WTC11 (cell line): ENCODE data around the gene MT1B. TPM values are rescaled to one million over a fixed set of nuclear protein-coding genes. Genes with fewer than 3 reads are reported as not detected.
"Not testable (repeated sequence)": the region's sequence is repeated elsewhere in the genome, so short reads cannot be mapped to it uniquely, and the experiment has no call there.

ENCODE experiments used
- ATAC-seq: fragments of 200-7000 bp; cut with Tn5 transposase; 2 replicates; pipeline ENCODE4 v1.10.0; 2021; ENCODE audit warnings: mild to moderate bottlenecking, moderate library complexity
- CTCF ChIA-PET: fragments of 300-600 bp; sonication (Branson Sonifier 250); formaldehyde crosslinking; loops from one replicate; lab custom pipeline; 2021; ENCODE audit warnings: antibody characterized with exemption; lab: Charles Lee
- POLR2A ChIA-PET: fragments of 350-600 bp; sonication (Branson Sonifier 250); formaldehyde crosslinking; loops from one replicate; lab custom pipeline; 2021; ENCODE audit warnings: antibody characterized with exemption; lab: Charles Lee
- DNase-seq: peaks from one replicate; pipeline ENCODE4 v3.0.0; 2021; ENCODE audit warnings: low spot score
- H3K27ac Mint-ChIP-seq: 2 replicates; pipeline ENCODE4 v1.8.0; 2021; ENCODE audit warnings: mixed read lengths
- H3K27me3 Mint-ChIP-seq: 2 replicates; pipeline ENCODE4 v1.8.0; 2021; ENCODE audit warnings: low read depth, mild to moderate bottlenecking, moderate library complexity, mixed read lengths
- H3K36me3 Mint-ChIP-seq: 2 replicates; pipeline ENCODE4 v1.8.0; 2021; ENCODE audit warnings: mixed read lengths
- H3K4me1 Mint-ChIP-seq: 2 replicates; pipeline ENCODE4 v1.8.0; 2022; ENCODE audit warnings: mixed read lengths
- H3K4me3 Mint-ChIP-seq: 2 replicates; pipeline ENCODE4 v1.8.0; 2021; ENCODE audit warnings: mild to moderate bottlenecking, moderate library complexity, mixed read lengths
- H3K9me3 Mint-ChIP-seq: 2 replicates; pipeline ENCODE4 v1.8.0; 2021; ENCODE audit warnings: mixed read lengths
- ATF1 ChIP-seq: sonication (generic); formaldehyde crosslinking; IDR thresholded peaks from 2 replicates; pipeline ENCODE4 v1.8.1; 2023; ENCODE audit warnings: mild to moderate bottlenecking, moderate library complexity, missing genetic modification reagents
- ATF2 ChIP-seq: sonication (generic); formaldehyde crosslinking; IDR thresholded peaks from 2 replicates; pipeline ENCODE4 v1.8.1; 2022; ENCODE audit warnings: low read depth, missing genetic modification reagents, borderline replicate concordance
- CREM ChIP-seq: sonication (generic); formaldehyde crosslinking; IDR thresholded peaks from 2 replicates; pipeline ENCODE4 v1.8.1; 2022; ENCODE audit warnings: mild to moderate bottlenecking, missing genetic modification reagents, moderate library complexity
- E2F1 ChIP-seq: sonication (generic); formaldehyde crosslinking; IDR thresholded peaks from 2 replicates; pipeline ENCODE4 v1.8.0; 2022; ENCODE audit warnings: mild to moderate bottlenecking, missing genetic modification reagents
- ELF4 ChIP-seq: sonication (generic); formaldehyde crosslinking; IDR thresholded peaks from 2 replicates; pipeline ENCODE4 v1.8.1; 2022; ENCODE audit warnings: low read depth, mild to moderate bottlenecking, moderate library complexity, missing genetic modification reagents
- ESRRA ChIP-seq: sonication (generic); formaldehyde crosslinking; IDR thresholded peaks from 2 replicates; pipeline ENCODE4 v1.8.1; 2022; ENCODE audit warnings: mild to moderate bottlenecking, missing genetic modification reagents, borderline replicate concordance
- FOXK1 ChIP-seq: sonication (generic); formaldehyde crosslinking; IDR thresholded peaks from 2 replicates; pipeline ENCODE4 v1.8.0; 2022; ENCODE audit warnings: mild to moderate bottlenecking, moderate library complexity, missing genetic modification reagents
- GABPB1 ChIP-seq: sonication (generic); formaldehyde crosslinking; IDR thresholded peaks from 2 replicates; pipeline ENCODE4 v1.8.1; 2023; ENCODE audit warnings: mild to moderate bottlenecking, missing genetic modification reagents
- GRHL2 ChIP-seq: fragments of 250-450 bp; sonication (Bioruptor Pico); IDR thresholded peaks from 2 replicates; pipeline ENCODE4 v1.8.0; 2022; ENCODE audit warnings: mild to moderate bottlenecking, moderate library complexity; ENCODE audit not compliant: insufficient replicate concordance, severe bottlenecking
- HMGXB4 ChIP-seq: sonication (generic); formaldehyde crosslinking; IDR thresholded peaks from 2 replicates; pipeline ENCODE4 v1.8.1; 2023; ENCODE audit warnings: mild to moderate bottlenecking, moderate library complexity, missing genetic modification reagents
- IRF2 ChIP-seq: sonication (generic); formaldehyde crosslinking; IDR thresholded peaks from 2 replicates; pipeline ENCODE4 v1.8.0; 2022; ENCODE audit warnings: low read depth, missing genetic modification reagents, borderline replicate concordance
- MAX ChIP-seq: sonication (generic); formaldehyde crosslinking; IDR thresholded peaks from 2 replicates; pipeline ENCODE4 v1.8.0; 2022; ENCODE audit warnings: mild to moderate bottlenecking, missing genetic modification reagents
- NFE2L1 ChIP-seq: sonication (generic); formaldehyde crosslinking; IDR thresholded peaks from 2 replicates; pipeline ENCODE4 v1.8.1; 2023; ENCODE audit warnings: missing genetic modification reagents
- NR1H2 ChIP-seq: sonication (generic); formaldehyde crosslinking; IDR thresholded peaks from 2 replicates; pipeline ENCODE4 v1.9.0; 2021; ENCODE audit warnings: mild to moderate bottlenecking, moderate library complexity, missing genetic modification reagents
- PRRX2 ChIP-seq: fragments of 250-450 bp; sonication (Bioruptor Pico); IDR thresholded peaks from 2 replicates; pipeline ENCODE4 v1.8.0; 2021; ENCODE audit warnings: mild to moderate bottlenecking
- SMAD4 ChIP-seq: sonication (generic); formaldehyde crosslinking; IDR thresholded peaks from 2 replicates; pipeline ENCODE4 v1.8.0; 2022; ENCODE audit warnings: mild to moderate bottlenecking, missing genetic modification reagents
- ZNF671 ChIP-seq: fragments of 250-450 bp; sonication (Bioruptor Pico); IDR thresholded peaks from 2 replicates; pipeline ENCODE4 v1.8.0; 2021; ENCODE audit warnings: mild to moderate bottlenecking
- total RNA-seq: library from RNA; stranded (reverse); gene quantifications from 3 replicates; pipeline ENCODE4 v1.2.3, GENCODE V29; 2021

MT1B gene
- total RNA-seq, 1 experiment from 2014 or later = not detected

- TF ChIP-seq HMGXB4 (CRISPR knock-in tag) = no peak
- TF ChIP-seq GRHL2 (CRISPR knock-in tag) = no peak
- no peak for TF ChIP-seq GABPB1 (CRISPR knock-in tag)
- TF ChIP-seq ESRRA (CRISPR knock-in tag) = no peak
- no peak for TF ChIP-seq IRF2
- no peak for TF ChIP-seq ZNF671
- TF ChIP-seq NFE2L1 (CRISPR knock-in tag) = no peak
- TF ChIP-seq CREM (CRISPR knock-in tag) = no peak
- no peak for TF ChIP-seq MAX (CRISPR knock-in tag)
- TF ChIP-seq ATF1 (CRISPR knock-in tag) = no peak
- no peak for TF ChIP-seq SMAD4 (CRISPR knock-in tag)
- no peak for TF ChIP-seq E2F1
Observed at GRCh38 chr16:56620339-56620897, 31.3 kb upstream of the MT1B start (continued).

- H3K4me3 Mint-ChIP-seq = peak overlapping the region; percentile 1; the same call in 1 of the 2 replicates
- H3K4me1 Mint-ChIP-seq = peaks cover 62% of the 10 kb centered on the region
- H3K36me3 Mint-ChIP-seq, H3K9me3 Mint-ChIP-seq, DNase-seq, H3K27ac Mint-ChIP-seq, ATAC-seq, POLR2A ChIA-PET: not testable (repeated sequence)
- H3K27me3 Mint-ChIP-seq = peaks cover 98% of the 10 kb centered on the region
- CTCF ChIA-PET = interaction anchor here (1.0 to 1.5 kb wide), 2 partner anchors 21 to 106 kb away, joined by 3 to 4 read pairs; no protein-coding TSS in a partner anchor
Observed at GRCh38 chr16:56621665-56622445, 29.8 kb upstream of the MT1B start.

- not testable (repeated sequence) for H3K9me3 Mint-ChIP-seq, ATAC-seq, H3K27ac Mint-ChIP-seq, H3K36me3 Mint-ChIP-seq, DNase-seq, H3K4me3 Mint-ChIP-seq
- H3K4me1 Mint-ChIP-seq = peaks cover 59% of the 10 kb centered on the region
- ChIA-PET CTCF (interaction anchor here (0.8 kb wide), 1 partner anchor 53 kb away, joined by 3 read pairs; no protein-coding TSS in a partner anchor), POLR2A (interaction anchor here (0.5 to 0.7 kb wide), 2 partner anchors 10 to 45 kb away, joined by 3 read pairs; no protein-coding TSS in a partner anchor)
- H3K27me3 Mint-ChIP-seq = peaks cover 98% of the 10 kb centered on the region
Observed at GRCh38 chr16:56623184-56623583, 28.5 kb upstream of the MT1B start.

- Mint-ChIP-seq H3K36me3 (peaks cover 2% of the 10 kb centered on the region; the same call in 1 of the 2 replicates), H3K9me3 (peaks cover 8% of the 10 kb centered on the region; the same call in 1 of the 2 replicates), H3K27ac (no peak overlapping the region), H3K4me3 (no peak overlapping the region), H3K27me3 (peaks cover 98% of the 10 kb centered on the region), H3K4me1 (peaks cover 55% of the 10 kb centered on the region)
- DNase-seq = no peak
- ChIA-PET POLR2A (interaction anchor here (0.5 to 4.9 kb wide), 3 partner anchors 10 to 46 kb away, joined by 3 to 68 read pairs (median 3); partner anchors contain the start of gene MT2A), CTCF (interaction anchor here (0.8 to 2.4 kb wide), 2 partner anchors 20 to 52 kb away, joined by 3 to 6 read pairs; no protein-coding TSS in a partner anchor)
- TF ChIP-seq NR1H2 (CRISPR knock-in tag) = no peak
- TF ChIP-seq FOXK1 (CRISPR knock-in tag) = no peak
- TF ChIP-seq PRRX2 (CRISPR knock-in tag) = no peak
- TF ChIP-seq ELF4 (CRISPR knock-in tag) = no peak
- no peak for TF ChIP-seq ATF2
- no peak for TF ChIP-seq SMAD4 (CRISPR knock-in tag)
- TF ChIP-seq, all 79 proteins: peak for 0
- ATAC-seq = no peak
Observed at GRCh38 chr16:56623637-56624036, 28.0 kb upstream of the MT1B start.
